Measurements from ENCODE around the gene WDR93.

GRCh38 chr15:89749526-89749925 lies 58.9 kb downstream of the WDR93 start:
- TF ChIP-seq CTCF (IDR thresholded peaks at IDR 0.05), result no peak
- TF ChIP-seq POLR2A (IDR thresholded peaks at IDR 0.05), result no peak
- TF ChIP-seq EP300 (IDR thresholded peaks at IDR 0.05), result no peak
